KMS-11 (cell line): ENCODE data around the gene GLI3.

Source experiments
- H2AFZ ChIP-seq: fragments of 200-600 bp; sonication (generic); 2 replicates; pipeline ENCODE4 v1.6.1; 2016; ENCODE audit warnings: antibody characterized with exemption, mixed run types, low read depth
- H3K27ac ChIP-seq: fragments of 200-600 bp; sonication (generic); 2 replicates; pipeline ENCODE4 v1.6.1; 2016; ENCODE audit warnings: mild to moderate bottlenecking, mixed run types
- H3K27me3 ChIP-seq: fragments of 200-600 bp; sonication (generic); 2 replicates; pipeline ENCODE4 v1.6.1; 2017; ENCODE audit warnings: mild to moderate bottlenecking, low read depth, mixed run types, moderate library complexity; ENCODE audit not compliant: insufficient read depth
- H3K36me3 ChIP-seq: fragments of 200-600 bp; sonication (generic); 2 replicates; pipeline ENCODE4 v1.6.1; 2017; ENCODE audit warnings: mild to moderate bottlenecking, mixed run types; ENCODE audit not compliant: insufficient read depth
- H3K4me1 ChIP-seq: fragments of 200-600 bp; sonication (generic); 2 replicates; pipeline ENCODE4 v1.6.1; 2016; ENCODE audit warnings: mild to moderate bottlenecking, low read depth, mixed run types; ENCODE audit not compliant: poor library complexity, severe bottlenecking
- H3K4me2 ChIP-seq: fragments of 200-600 bp; sonication (generic); 2 replicates; pipeline ENCODE4 v1.7.0; 2016; ENCODE audit warnings: mild to moderate bottlenecking, mixed run types
- H3K4me3 ChIP-seq: fragments of 200-600 bp; sonication (generic); IDR thresholded peaks from 2 replicates; pipeline ENCODE4 v1.6.1; 2017; ENCODE audit warnings: low read depth, low read length, mixed read lengths; ENCODE audit not compliant: insufficient read depth
- H3K79me2 ChIP-seq: fragments of 200-600 bp; sonication (generic); 2 replicates; pipeline ENCODE4 v1.6.1; 2016; ENCODE audit warnings: low read depth, mixed run types; ENCODE audit not compliant: insufficient read depth
- H3K9ac ChIP-seq: fragments of 200-600 bp; sonication (generic); 2 replicates; pipeline ENCODE4 v1.6.1; 2016; ENCODE audit warnings: mild to moderate bottlenecking, mixed run types
- H4K20me1 ChIP-seq: fragments of 200-600 bp; sonication (generic); 2 replicates; pipeline ENCODE4 v1.6.1; 2016; ENCODE audit warnings: mild to moderate bottlenecking, mixed run types; ENCODE audit not compliant: insufficient read depth
- CTCF ChIP-seq: fragments of 200-600 bp; sonication (generic); conservative IDR thresholded peaks from 2 replicates; pipeline ENCODE4 v1.6.1; 2017; ENCODE audit warnings: low read depth, mild to moderate bottlenecking, antibody characterized with exemption, low read length, moderate library complexity, mixed read lengths

Gene GLI3

DNA sequence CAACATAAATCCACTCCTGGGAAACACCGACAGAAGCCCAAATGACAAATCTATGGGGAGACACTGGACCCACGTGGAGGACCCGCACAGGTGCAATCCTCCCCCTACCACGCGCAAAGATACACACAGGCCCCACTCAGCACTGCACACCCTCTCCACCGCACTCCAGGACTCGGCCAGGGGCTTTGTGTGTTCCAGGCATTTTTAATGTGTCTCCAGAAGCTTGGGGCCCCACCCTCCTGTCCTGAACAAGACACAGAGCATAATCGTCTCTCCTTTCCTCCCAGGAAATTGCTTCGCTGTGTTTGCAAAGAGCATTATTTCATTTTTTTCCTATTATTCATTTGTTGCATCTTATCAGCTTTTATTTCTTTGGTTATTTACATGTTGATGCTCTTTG, 82.8 kb downstream of the GLI3 start:
- Histone ChIP-seq H3K4me1 (no peaks in the 10 kb centered on the region), H4K20me1 (no peaks in the 10 kb centered on the region)

GRCh38 chr7:42152329-42153205, 84.4 kb downstream of the GLI3 start:
- Histone ChIP-seq H3K4me2 (no peak overlapping the region), H3K36me3 (no peaks in the 10 kb centered on the region), H4K20me1 (no peaks in the 10 kb centered on the region), H3K79me2 (no peaks in the 10 kb centered on the region), H3K27me3 (no peaks in the 10 kb centered on the region), H3K9ac (no peak overlapping the region), H3K4me3 (no peak overlapping the region), H3K27ac (no peak overlapping the region), H2AFZ (no peak overlapping the region), H3K4me1 (no peaks in the 10 kb centered on the region)
- no peak for TF ChIP-seq CTCF

More for the DNA sequence above, 82.8 kb downstream of the GLI3 start:
- no peaks in the 10 kb centered on the region for H3K27me3 ChIP-seq
- no peak for TF ChIP-seq CTCF
- H3K27ac ChIP-seq = no peak overlapping the region
- no peak overlapping the region for H2AFZ ChIP-seq
- no peak overlapping the region for H3K9ac ChIP-seq
- H3K4me3 ChIP-seq = no peak overlapping the region
- H3K79me2 ChIP-seq = no peaks in the 10 kb centered on the region
- no peak overlapping the region for H3K4me2 ChIP-seq
- no peaks in the 10 kb centered on the region for H3K36me3 ChIP-seq

DNA sequence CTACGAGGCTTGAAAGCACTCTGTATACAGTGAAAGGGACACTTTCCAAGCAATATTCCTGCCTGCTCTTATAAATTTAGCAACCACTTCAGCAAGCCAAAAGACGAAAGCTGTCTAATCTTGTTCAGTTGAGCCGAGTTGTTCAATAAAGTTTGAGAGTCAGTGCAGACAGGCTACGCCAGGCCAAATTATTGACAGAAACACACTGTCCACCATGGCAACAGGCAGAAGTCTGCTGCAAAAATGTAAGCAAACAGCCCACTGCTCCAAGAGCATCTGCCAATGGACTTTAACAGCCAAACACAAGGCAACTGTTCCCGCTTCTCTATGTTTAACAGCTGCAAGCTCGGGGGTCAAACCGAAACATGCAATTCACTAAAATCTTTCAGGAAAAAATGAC, 85.7 kb downstream of the GLI3 start:
- TF ChIP-seq CTCF = no peak
- no peak overlapping the region for H3K4me2 ChIP-seq
- no peaks in the 10 kb centered on the region for H3K79me2 ChIP-seq
- no peak overlapping the region for H3K4me3 ChIP-seq
- no peaks in the 10 kb centered on the region for H3K36me3 ChIP-seq
- H3K27me3 ChIP-seq = no peaks in the 10 kb centered on the region
- no peaks in the 10 kb centered on the region for H3K4me1 ChIP-seq
- H3K9ac ChIP-seq = no peak overlapping the region
- no peak overlapping the region for H3K27ac ChIP-seq
- H4K20me1 ChIP-seq = no peaks in the 10 kb centered on the region
- no peak overlapping the region for H2AFZ ChIP-seq

- H4K20me1 ChIP-seq = no peaks in the 10 kb centered on the region
- H3K27ac ChIP-seq = no peak overlapping the region
- no peaks in the 10 kb centered on the region for H3K79me2 ChIP-seq
- no peak overlapping the region for H3K4me3 ChIP-seq
- no peaks in the 10 kb centered on the region for H3K27me3 ChIP-seq
- H3K4me1 ChIP-seq = no peaks in the 10 kb centered on the region
- TF ChIP-seq CTCF = no peak
- no peak overlapping the region for H3K9ac ChIP-seq
- no peak overlapping the region for H3K4me2 ChIP-seq
- no peak overlapping the region for H2AFZ ChIP-seq
- H3K36me3 ChIP-seq = no peaks in the 10 kb centered on the region
Measured at GRCh38 chr7:42145539-42145938, 91.5 kb downstream of the GLI3 start.
